Choroid plexus epithelial cell (primary cell): ENCODE data around the gene HCN3.
"Not testable (repeated sequence)": the region's sequence is repeated elsewhere in the genome, so short reads cannot be mapped to it uniquely, and the experiment has no call there.

Experiments used
- DNase-seq: peaks from one replicate; pipeline ENCODE4 v3.0.0-alpha.2; 2010; ENCODE audit warnings: low read depth
- H3K4me3 ChIP-seq: 2 replicates; pipeline ENCODE4 v1.5.1; 2011; ENCODE audit warnings: low read depth, mild to moderate bottlenecking, control low read depth, low read length, moderate library complexity
- TF ChIP-seq, protein P1 (sequence below): conservative IDR thresholded peaks from 2 replicates; pipeline ENCODE4 v1.5.1; 2011; ENCODE audit warnings: low read depth, mild to moderate bottlenecking, control low read depth, inconsistent platforms, low read length, moderate library complexity

Gene HCN3

DNA sequence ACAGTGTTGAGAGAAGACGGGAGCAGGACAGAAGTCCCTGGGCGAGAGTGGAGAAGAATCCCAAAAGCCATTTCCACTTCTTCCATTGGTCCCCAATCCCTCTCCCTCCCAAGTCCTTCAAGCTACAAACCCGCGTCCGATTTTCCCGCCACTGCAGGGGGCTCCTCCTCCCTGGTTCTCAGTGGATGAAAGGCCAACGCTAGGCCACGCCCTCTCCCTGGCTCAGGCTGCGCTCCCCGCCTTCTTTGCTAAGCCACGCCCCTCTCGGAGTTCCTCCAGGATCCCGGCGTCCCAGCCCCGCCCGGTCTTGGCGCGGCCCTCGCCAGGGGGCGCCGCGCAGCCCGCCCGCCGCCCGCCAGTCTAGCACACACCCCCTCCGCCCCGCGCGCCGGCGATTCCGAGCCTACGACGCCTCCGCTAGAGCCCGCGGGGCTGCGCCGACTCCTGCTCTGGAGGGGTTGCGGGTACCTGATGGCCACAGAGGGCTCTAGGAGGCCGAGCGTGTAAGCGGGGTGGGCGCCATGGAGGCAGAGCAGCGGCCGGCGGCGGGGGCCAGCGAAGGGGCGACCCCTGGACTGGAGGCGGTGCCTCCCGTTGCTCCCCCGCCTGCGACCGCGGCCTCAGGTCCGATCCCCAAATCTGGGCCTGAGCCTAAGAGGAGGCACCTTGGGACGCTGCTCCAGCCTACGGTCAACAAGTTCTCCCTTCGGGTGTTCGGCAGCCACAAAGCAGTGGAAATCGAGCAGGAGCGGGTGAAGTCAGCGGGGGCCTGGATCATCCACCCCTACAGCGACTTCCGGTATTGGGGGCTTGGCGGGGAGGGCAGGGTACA is at the start of gene HCN3:
HCN3 (plus strand) TSS at position 394 of the 832 bp plus-strand sequence; CDS start at position 522, 128 bp downstream.
- TF ChIP-seq, protein P1, sequence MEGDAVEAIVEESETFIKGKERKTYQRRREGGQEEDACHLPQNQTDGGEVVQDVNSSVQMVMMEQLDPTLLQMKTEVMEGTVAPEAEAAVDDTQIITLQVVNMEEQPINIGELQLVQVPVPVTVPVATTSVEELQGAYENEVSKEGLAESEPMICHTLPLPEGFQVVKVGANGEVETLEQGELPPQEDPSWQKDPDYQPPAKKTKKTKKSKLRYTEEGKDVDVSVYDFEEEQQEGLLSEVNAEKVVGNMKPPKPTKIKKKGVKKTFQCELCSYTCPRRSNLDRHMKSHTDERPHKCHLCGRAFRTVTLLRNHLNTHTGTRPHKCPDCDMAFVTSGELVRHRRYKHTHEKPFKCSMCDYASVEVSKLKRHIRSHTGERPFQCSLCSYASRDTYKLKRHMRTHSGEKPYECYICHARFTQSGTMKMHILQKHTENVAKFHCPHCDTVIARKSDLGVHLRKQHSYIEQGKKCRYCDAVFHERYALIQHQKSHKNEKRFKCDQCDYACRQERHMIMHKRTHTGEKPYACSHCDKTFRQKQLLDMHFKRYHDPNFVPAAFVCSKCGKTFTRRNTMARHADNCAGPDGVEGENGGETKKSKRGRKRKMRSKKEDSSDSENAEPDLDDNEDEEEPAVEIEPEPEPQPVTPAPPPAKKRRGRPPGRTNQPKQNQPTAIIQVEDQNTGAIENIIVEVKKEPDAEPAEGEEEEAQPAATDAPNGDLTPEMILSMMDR: peak; percentile 38
- DNase-seq: peak; percentile 97
- peak within 1 kb of the TSS; percentile 72 for H3K4me3 ChIP-seq

DNA sequence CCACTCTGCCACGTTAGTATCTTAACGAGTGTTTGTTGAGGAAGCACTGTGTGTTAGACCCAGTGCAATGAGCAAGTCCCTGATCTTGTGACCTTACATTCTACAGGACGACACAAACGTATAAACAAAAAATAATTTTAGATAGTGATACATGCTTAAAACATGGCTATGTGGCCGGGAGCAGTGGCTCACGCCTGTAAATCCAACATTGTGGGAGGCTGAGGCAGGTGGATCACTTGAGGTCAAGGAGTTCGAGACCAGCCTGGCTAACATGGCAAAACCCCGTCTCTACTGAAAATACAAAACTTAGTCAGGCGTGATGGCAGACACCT is 49.2 kb upstream of the HCN3 start:
- peak overlapping the region; percentile 56 for H3K4me3 ChIP-seq
- no peak for DNase-seq
- TF ChIP-seq, protein P1: no peak

DNA sequence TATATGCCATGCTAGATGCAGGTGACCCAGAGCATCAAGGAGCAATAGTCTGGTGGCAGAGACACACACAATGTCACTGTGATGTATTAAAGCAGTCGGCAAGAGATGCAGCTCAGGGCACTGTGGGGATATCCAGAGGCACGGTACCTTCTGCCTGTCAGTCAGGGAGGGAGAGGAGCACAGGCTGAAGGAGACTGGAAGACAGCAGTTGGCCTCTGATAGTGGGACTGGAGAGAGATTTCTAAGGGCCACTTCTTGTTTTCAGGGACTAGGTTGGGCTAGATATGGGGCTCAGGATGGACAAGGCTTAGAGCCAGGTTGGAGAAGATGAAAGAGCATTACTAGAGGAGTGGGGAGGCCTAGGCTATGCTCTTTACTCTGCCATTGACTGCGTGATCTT is 46.0 kb upstream of the HCN3 start:
- DNase-seq, H3K4me3 ChIP-seq: not testable (repeated sequence)

DNA sequence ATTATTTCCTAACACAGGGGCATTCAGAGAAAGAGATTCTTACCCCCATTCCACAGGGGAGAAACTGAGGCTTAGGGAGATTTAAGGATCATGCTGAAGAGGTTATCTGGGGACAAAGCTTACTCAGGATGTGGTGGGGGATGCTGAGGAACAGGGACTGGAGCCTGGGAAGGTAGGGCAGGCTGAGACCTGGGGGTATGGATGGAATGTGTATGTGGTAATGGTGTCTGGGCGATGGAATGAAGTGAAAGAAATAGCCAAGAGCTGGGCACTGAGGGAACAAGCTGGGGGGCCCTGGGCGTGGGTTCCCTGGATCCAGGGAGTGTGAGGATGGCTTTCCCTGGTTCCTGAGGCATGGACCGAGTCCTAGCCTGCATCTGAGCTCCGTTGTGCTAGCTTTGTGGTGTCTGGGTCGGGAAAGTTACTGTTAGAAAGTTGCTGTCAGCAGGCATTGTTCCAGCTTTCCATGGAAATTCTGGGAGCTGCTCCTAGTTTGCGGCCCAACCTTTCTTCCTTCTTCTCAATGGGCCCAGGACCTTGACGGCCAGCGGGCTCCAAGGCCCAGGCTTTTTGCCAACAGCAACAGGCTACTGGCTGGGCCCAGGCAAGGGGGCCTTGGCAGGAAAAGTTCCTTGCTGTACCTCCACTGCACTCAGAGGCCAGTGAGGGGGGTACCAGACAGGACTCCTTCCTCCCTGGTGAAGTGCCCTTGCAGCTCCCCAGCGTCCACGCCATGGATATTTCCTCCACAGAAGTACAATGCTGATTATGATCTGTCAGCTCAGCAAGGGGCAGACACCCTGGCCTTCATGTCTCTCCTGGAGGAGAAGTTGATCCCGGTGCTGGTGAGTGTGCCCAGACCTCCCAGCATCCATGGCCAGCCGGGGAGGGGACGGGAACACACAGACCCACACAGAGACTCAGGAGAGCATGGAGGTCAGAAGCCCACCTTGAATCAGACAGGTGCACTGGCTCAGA is 45.0 kb upstream of the HCN3 start:
- not testable (repeated sequence) for H3K4me3 ChIP-seq
- peak; percentile 46 for DNase-seq

DNA sequence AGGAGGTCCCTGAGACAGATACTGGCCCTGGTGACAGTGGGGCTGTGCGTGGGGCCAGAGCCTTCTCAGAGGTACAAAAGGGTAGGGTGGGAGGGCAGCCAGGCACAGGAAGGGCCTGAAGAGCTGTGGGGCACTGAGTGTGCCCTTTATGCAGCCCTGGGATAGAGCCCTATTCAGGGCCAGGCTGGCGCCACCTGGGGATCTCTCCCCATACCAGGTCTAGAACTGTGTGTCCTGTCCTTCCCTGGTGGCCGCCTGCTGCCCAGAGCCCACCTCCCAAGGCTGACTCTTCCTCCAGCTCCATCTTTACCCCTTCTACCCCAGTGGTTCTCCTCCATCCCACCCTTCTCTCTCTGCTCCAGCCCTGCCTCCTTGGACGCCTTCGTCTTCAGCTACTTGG is 43.8 kb upstream of the HCN3 start:
- not testable (repeated sequence) for H3K4me3 ChIP-seq, DNase-seq

DNA sequence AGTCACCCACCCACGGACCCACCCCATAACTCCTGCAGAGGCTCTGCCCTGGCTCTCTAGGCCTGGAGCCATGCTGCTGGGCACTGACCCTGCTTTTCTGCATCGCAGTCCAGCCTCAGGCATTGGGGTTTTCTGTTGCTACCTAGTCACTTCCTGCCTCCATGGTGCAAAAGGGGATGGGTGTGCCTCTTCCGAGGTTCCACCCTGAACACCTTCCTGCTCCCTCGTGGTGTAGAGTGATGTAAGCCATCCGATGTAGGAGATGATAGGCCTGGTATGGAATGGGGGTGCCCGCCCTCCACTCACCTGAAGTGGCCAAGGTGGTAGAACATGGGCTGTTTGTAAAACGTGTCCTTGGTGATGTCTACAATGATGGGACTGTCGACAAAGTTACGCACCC is 41.9 kb upstream of the HCN3 start:
- not testable (repeated sequence) for DNase-seq, H3K4me3 ChIP-seq

DNA sequence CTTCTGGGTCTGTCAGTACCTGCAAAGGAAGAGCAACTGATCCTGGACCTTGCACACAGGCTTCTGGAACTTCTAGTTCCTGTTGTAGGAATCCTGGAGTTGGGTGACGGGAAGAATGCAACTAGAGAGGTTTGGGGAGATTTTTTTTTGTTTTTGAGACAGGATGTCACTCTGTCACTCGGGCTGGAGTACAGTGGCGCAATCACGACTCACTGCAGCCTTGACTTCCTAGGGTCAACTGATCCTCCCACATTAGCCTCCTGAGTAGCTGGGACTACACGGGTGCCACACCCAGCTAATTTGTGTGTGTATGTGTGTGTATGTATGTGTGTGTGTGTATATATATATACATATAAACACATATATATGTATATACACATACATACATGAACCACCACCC is 40.8 kb upstream of the HCN3 start:
- TF ChIP-seq, protein P1: no peak
- no peak overlapping the region for H3K4me3 ChIP-seq
- no peak for DNase-seq

DNA sequence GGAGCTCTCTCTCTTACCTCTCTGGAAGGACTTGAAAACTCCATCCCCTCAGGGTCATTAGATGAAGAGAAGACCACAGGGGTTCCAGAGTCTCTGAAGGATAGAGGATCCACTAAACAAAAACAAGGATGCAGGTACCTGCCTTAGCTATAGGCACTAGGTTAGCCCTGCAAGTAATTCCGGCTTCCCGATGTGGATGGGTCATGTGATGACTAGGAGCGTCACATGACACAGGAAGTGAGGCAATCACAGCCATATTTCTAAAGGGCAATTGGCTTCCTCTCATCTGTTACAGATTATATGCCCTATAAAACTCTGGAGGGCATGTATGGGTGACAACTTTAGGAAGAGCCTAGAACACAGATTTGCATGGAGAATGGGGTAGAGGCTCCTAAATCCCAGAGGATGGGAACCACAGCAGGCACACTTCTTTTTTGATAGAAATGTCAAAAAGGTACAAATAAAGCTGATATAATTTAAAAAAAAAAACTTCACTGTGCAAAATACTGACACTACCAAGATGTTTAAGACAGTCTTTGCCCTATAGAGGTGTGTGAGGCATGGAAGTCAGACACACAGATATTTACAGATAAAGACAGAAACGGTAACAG is 36.1 kb upstream of the HCN3 start:
- peak; percentile 85 for DNase-seq
- H3K4me3 ChIP-seq: peak overlapping the region; percentile 48
- TF ChIP-seq, protein P1: no peak
